Endothelial cell of umbilical vein (primary cell): ENCODE results near the gene KISS1R. TPM values are rescaled to one million over a fixed set of nuclear protein-coding genes. Genes with fewer than 3 reads are reported as not detected.

Experiments
- BruUV-seq: library from RNA; stranded (reverse); fragments of 400-500 nt; replicated peaks from 2 replicates; lab custom pipeline; 2021; lab: Mats Ljungman, UMichigan
- CTCF ChIA-PET: fragments of 300-600, 350-600 bp; sonication (Branson Sonifier 250); formaldehyde crosslinking; loops from one replicate; lab custom pipeline; 2021; ENCODE audit warnings: antibody characterized with exemption, inconsistent platforms; lab: Charles Lee
- POLR2A ChIA-PET: fragments of 300-600, 350-600 bp; sonication (Branson Sonifier 250); formaldehyde crosslinking; loops from one replicate; lab custom pipeline; 2021; ENCODE audit warnings: antibody characterized with exemption, inconsistent platforms; lab: Charles Lee
- DNase-seq: peaks from one replicate; pipeline ENCODE4 v3.0.0-alpha.2; 2011; ENCODE audit warnings: low read depth, low spot score
- FAIRE-seq: peaks from 2 replicates; lab custom pipeline; 2011; peaks lifted over from hg19 to GRCh38; lab: Jason Lieb, UNC
- H2AFZ ChIP-seq: 2 replicates; pipeline ENCODE4 v1.6.0; 2012; ENCODE audit warnings: low read depth, low read length, control low read depth, inconsistent platforms
- H3K27ac ChIP-seq: 2 replicates; pipeline ENCODE4 v1.5.1; 2011; ENCODE audit warnings: low read depth, mild to moderate bottlenecking, control low read depth, low read length, moderate library complexity; ENCODE audit not compliant: insufficient read depth
- H3K27me3 ChIP-seq, 2 experiments: 2 replicates each; pipeline versions ENCODE4 v1.6.0 to v1.6.1; 2011; ENCODE audit warnings: low read length in 2 of 2, mixed read lengths in 1 of 2; ENCODE audit not compliant: control insufficient read depth in 2 of 2, insufficient read depth in 2 of 2
- H3K36me3 ChIP-seq, 2 experiments: 2 replicates in 1 of 2; 3 replicates in 1 of 2; pipeline ENCODE4 v1.5.1; 2011; ENCODE audit warnings: low read length in 2 of 2, mild to moderate bottlenecking in 1 of 2, moderate library complexity in 1 of 2; ENCODE audit not compliant: control insufficient read depth in 2 of 2, insufficient read depth in 2 of 2; ENCODE audit errors: extremely low read depth in 1 of 2
- H3K4me1 ChIP-seq: 3 replicates; pipeline ENCODE4 v1.5.1; 2011; ENCODE audit warnings: mild to moderate bottlenecking, low read length; ENCODE audit not compliant: control insufficient read depth, insufficient read depth; ENCODE audit errors: extremely low read depth
- H3K4me2 ChIP-seq: 2 replicates; pipeline ENCODE4 v1.6.1; 2011; ENCODE audit warnings: low read length, control low read depth, mixed read lengths; ENCODE audit not compliant: insufficient read depth
- H3K4me3 ChIP-seq, 3 experiments: fragments of 200-600 bp in 1 of 3; sonication (generic), shearing (Covaris generic) in 1 of 3; replicated peaks in 1 of 3; 2 replicates each; pipeline ENCODE4 v1.5.1; 2011 to 2016; ENCODE audit warnings: control low read depth in 3 of 3, low read length in 3 of 3, mild to moderate bottlenecking in 2 of 3, inconsistent platforms in 1 of 3, low read depth in 1 of 3, moderate library complexity in 1 of 3; ENCODE audit not compliant: insufficient read depth in 1 of 3
- H3K79me2 ChIP-seq: 2 replicates; pipeline ENCODE4 v1.6.0; 2012; ENCODE audit warnings: low read length, inconsistent platforms; ENCODE audit not compliant: control insufficient read depth, insufficient read depth
- H3K9ac ChIP-seq: replicated peaks from 2 replicates; pipeline ENCODE3; 2011; ENCODE audit warnings: low read length, control low read depth; ENCODE audit not compliant: insufficient read depth; ENCODE audit errors: extremely low read depth
- H3K9me1 ChIP-seq: replicated peaks from 3 replicates; pipeline ENCODE4 v1.6.0; 2011; ENCODE audit warnings: mild to moderate bottlenecking, low read length; ENCODE audit not compliant: control insufficient read depth, insufficient read depth; ENCODE audit errors: extremely low read depth
- H3K9me3 ChIP-seq: replicated peaks from 2 replicates; pipeline ENCODE4 v1.5.1; 2012; ENCODE audit warnings: low read length, inconsistent platforms; ENCODE audit not compliant: control insufficient read depth, insufficient read depth
- H4K20me1 ChIP-seq: replicated peaks from 2 replicates; pipeline ENCODE3; 2011; ENCODE audit warnings: mild to moderate bottlenecking, low read length; ENCODE audit not compliant: control insufficient read depth, insufficient read depth; ENCODE audit errors: extremely low read depth
- CTCF ChIP-seq, 2 donors: IDR thresholded peaks; 1 replicate in 1 of 2; 2 replicates in 1 of 2; pipeline ENCODE4 v1.5.1; 2011; ENCODE audit warnings: low read length in 2 of 2, mild to moderate bottlenecking in 2 of 2, moderate library complexity in 2 of 2, control low read depth in 1 of 2, inconsistent platforms in 1 of 2, low read depth in 1 of 2; ENCODE audit not compliant: insufficient read depth in 1 of 2; ENCODE audit errors: extremely low read depth in 1 of 2
- EZH2 ChIP-seq: IDR thresholded peaks from 2 replicates; pipeline ENCODE4 v1.6.1; 2012; ENCODE audit warnings: borderline replicate concordance, low read depth, mild to moderate bottlenecking, moderate library complexity, low read length, inconsistent platforms; ENCODE audit not compliant: severe bottlenecking
- FOS ChIP-seq: IDR thresholded peaks from 2 replicates; pipeline ENCODE4 v1.6.1; 2011; ENCODE audit warnings: mild to moderate bottlenecking, low read length, moderate library complexity, borderline replicate concordance; ENCODE audit not compliant: insufficient read depth
- GATA2 ChIP-seq: IDR thresholded peaks from 2 replicates; pipeline ENCODE4 v1.7.0; 2011; ENCODE audit warnings: low read depth, mild to moderate bottlenecking, moderate library complexity, mixed read lengths, low read length; ENCODE audit not compliant: insufficient read length, insufficient read depth
- JUN ChIP-seq: IDR thresholded peaks from 2 replicates; pipeline ENCODE4 v1.6.1; 2011; ENCODE audit warnings: borderline replicate concordance, low read depth; ENCODE audit not compliant: insufficient read length, insufficient read depth
- MAX ChIP-seq: IDR thresholded peaks from 2 replicates; pipeline ENCODE4 v1.6.1; 2011; ENCODE audit not compliant: insufficient read depth, insufficient read length
- MYC ChIP-seq: IDR thresholded peaks from one replicate; pipeline ENCODE4 v1.6.1; 2011; ENCODE audit warnings: mild to moderate bottlenecking, low read depth, low read length
- POLR2A ChIP-seq: IDR thresholded peaks from 2 replicates; pipeline ENCODE4 v1.6.1; 2012; ENCODE audit warnings: low read depth, mild to moderate bottlenecking, control low read depth, low read length
- POLR2AphosphoS5 ChIP-seq: IDR thresholded peaks from 2 replicates; pipeline ENCODE4 v1.6.1; 2012; ENCODE audit warnings: low read depth, mild to moderate bottlenecking, control low read depth, low read length, moderate library complexity; ENCODE audit not compliant: insufficient read depth
- dilution Hi-C: fragments of 300-500 bp; cut with MboI; formaldehyde crosslinking; loops from one replicate; pipeline ENCODE4 v1.15.0; 2019; ENCODE audit warnings: low sequenced_read_pairs; ENCODE audit not compliant: extremely low pct_ligation_motif_present
- intact Hi-C: fragments of 100-400 bp; cut with micrococcal nuclease; formaldehyde crosslinking; loops from one replicate; pipeline ENCODE4 v1.10.0; 2022
- polyA plus RNA-seq, 4 experiments: library from polyadenylated mRNA; depleted of rRNA in 3 of 4; stranded (reverse) in 3 of 4; unstranded in 1 of 4; fragments of >200 nt; gene quantifications; 2 replicates each; pipeline versions ENCODE4 v1.2.1 to v1.2.3, GENCODE V29; 2011 to 2012; ENCODE audit warnings: missing spikeins in 1 of 4
- total RNA-seq: library from RNA; stranded (reverse); gene quantifications from 2 replicates; pipeline ENCODE4 v1.2.3, GENCODE V29; 2021

KISS1R gene
- total and polyA plus RNA-seq, 2 donors (not counting 3 experiments of a cell fraction or from before 2014, with no cell fraction given): not detected

- BruUV-seq: no TSS peak
- no peak overlapping the region for H3K4me2 ChIP-seq
- DNase-seq (no peak), FAIRE-seq (no peak)
- dilution Hi-C loops (no loop called here), intact Hi-C loops (no loop called here)
- H3K79me2 ChIP-seq: no peaks in the 10 kb centered on the region
- H3K9me1 ChIP-seq: no peaks in the 10 kb centered on the region
- H3K9me3 ChIP-seq: no peaks in the 10 kb centered on the region
- no peak overlapping the region for H3K27ac ChIP-seq
- no peak overlapping the region for H3K9ac ChIP-seq
- TF ChIP-seq POLR2A (no peak), CTCF (IDR thresholded peaks at IDR 0.05; ENCODE audit: extremely low read depth in 1 of 2, insufficient read depth in 1 of 2, low read depth in 1 of 2, low read length in 2 of 2) (no peak), MAX (no peak), EZH2 (no peak), JUN (no peak), MYC (no peak), FOS (no peak), GATA2 (no peak), POLR2AphosphoS5 (no peak)
- no peak overlapping the region for H3K4me3 ChIP-seq
- H3K4me1 ChIP-seq: no peaks in the 10 kb centered on the region
- H3K27me3 ChIP-seq: no peaks in the 10 kb centered on the region
- ChIA-PET CTCF (interaction anchor here (0.8 kb wide), 2 partner anchors 12 to 37 kb away, joined by 3 read pairs; no protein-coding TSS in a partner anchor), POLR2A (no interaction called here)
- no peak overlapping the region for H2AFZ ChIP-seq
- H4K20me1 ChIP-seq: no peaks in the 10 kb centered on the region
- H3K36me3 ChIP-seq: peaks cover 2% of the 10 kb centered on the region in 2 experiments
Measured at GRCh38 chr19:960020-960419, 42.9 kb downstream of the KISS1R start.
